Activated naive CD4-positive, alpha-beta T cell treated with anti-CD3 and anti-CD28 coated beads, Interleukin-2, amount 50 U/mL, for 72 hours (primary cell): ENCODE results near the gene RASGEF1B. TPM values are rescaled to one million over a fixed set of nuclear protein-coding genes. Genes with fewer than 3 reads are reported as not detected.

Source experiments
- ATAC-seq, 2 donors: fragments of 150-1000 bp; cut with Tn5 transposase; 2 replicates each; pipeline ENCODE4 v1.10.0; 2021; ENCODE audit warnings: mild to moderate bottlenecking in 2 of 2, moderate library complexity in 2 of 2
- DNase-seq, 2 donors: peaks; one replicate each; pipeline ENCODE4 v3.0.0; 2021 to 2022; ENCODE audit warnings: low spot score in 2 of 2
- H3K27ac Mint-ChIP-seq, 2 donors: one replicate each; pipeline ENCODE4 v1.8.0; 2022; ENCODE audit warnings: mild to moderate bottlenecking in 2 of 2, mixed read lengths in 2 of 2
- H3K36me3 Mint-ChIP-seq, 2 donors: one replicate each; pipeline ENCODE4 v1.8.0; 2022; ENCODE audit warnings: mixed read lengths in 2 of 2
- H3K9me3 Mint-ChIP-seq, 2 donors: one replicate each; pipeline ENCODE4 v1.8.0; 2022; ENCODE audit warnings: mixed read lengths in 2 of 2
- total RNA-seq, 2 donors: library from RNA; stranded (reverse); gene quantifications; one replicate each; pipeline ENCODE4 v1.2.3, GENCODE V29; 2022

Gene RASGEF1B
- total RNA-seq, 2 donors from 2014 or later: 2.7 to 10.8 TPM

DNA sequence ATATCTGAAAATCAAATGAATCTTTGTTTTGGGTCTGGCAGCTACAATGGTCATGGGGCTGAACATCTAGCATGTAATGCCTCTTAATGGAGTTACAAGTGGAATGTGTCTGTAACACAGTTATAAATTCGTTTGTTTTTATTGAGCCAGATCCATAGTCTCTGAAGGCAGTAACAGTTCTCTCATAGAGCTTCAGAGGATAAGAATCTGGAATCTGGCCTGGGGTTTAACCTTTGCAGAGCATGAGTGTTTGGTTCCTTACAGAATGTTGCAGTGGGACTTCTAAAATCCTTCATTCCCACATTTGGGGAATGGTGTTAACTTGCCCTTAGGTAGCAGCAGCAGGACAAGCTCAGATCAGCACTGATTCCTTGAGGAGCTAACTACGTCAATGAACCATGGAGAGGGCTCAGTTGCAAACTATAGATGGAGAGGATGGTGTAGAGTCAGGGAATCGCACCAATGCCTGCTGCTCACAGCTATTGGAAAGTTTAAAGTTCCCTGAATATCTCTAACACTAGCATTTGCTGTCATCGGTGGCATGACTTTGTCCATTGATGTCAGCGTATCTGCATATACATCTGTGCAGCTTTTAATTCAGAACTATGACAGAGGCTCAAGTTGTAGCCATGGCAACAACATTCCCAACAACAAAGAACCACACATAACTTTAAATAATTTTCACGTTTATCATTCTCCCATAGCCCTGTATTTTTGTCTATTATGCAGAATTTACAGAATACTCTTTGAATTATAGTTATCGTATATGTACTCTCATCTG, 72.2 kb downstream of the RASGEF1B start:
- Mint-ChIP-seq H3K36me3 (no peaks in the 10 kb centered on the region), H3K27ac (no peak overlapping the region), H3K9me3 (no peaks in the 10 kb centered on the region)
- DNase-seq (no peak), ATAC-seq (no peak)

DNA sequence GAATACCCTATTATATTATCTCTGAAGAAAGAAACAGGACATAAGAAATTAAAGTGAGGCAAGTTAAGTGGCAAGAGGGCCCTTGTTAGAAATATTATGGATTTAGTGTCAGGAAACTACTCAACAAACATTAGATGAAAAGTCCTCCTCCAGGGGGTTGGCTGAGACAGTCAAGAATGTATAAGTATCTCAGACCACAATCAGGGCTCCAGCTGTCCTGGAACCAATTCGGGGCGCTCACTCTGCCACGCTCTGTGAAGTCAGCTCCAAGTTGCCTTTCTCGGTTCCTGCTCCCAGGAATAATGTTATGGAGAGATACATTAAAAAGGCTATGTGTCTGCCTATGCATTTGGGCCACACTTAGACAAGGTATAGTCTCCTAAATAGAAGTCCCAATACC, 73.3 kb downstream of the RASGEF1B start:
- no peak overlapping the region for H3K27ac Mint-ChIP-seq
- ATAC-seq (no peak), DNase-seq (no peak)
- H3K36me3 Mint-ChIP-seq: no peaks in the 10 kb centered on the region
- H3K9me3 Mint-ChIP-seq: no peaks in the 10 kb centered on the region

- DNase-seq (no peak), ATAC-seq (no peak)
- Mint-ChIP-seq H3K9me3 (no peaks in the 10 kb centered on the region), H3K36me3 (no peaks in the 10 kb centered on the region), H3K27ac (no peak overlapping the region)
Observed at GRCh38 chr4:81397635-81398034, 74.1 kb downstream of the RASGEF1B start.

DNA sequence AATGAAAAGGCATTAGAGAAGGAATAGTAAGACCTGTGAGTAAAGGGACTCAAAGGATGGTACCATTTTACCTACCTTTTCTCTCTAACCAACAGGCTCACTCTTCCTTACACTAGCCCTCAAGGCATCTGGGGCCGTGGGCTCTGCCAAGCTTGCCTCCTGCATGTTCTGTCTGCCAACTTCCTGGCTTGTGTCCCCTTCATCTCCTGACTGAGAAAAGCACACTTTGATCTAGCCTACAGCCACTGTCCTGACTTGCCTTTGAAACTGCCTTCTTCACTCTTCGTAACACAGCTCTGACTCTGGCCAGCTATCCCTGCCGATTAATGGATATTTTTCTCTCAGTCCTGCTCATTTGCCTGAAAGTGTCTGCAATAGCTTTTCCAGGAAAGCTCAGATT, 76.5 kb downstream of the RASGEF1B start:
- no peak for DNase-seq
- Mint-ChIP-seq H3K9me3 (no peaks in the 10 kb centered on the region), H3K27ac (no peak overlapping the region), H3K36me3 (no peaks in the 10 kb centered on the region)
- no peak for ATAC-seq

DNA sequence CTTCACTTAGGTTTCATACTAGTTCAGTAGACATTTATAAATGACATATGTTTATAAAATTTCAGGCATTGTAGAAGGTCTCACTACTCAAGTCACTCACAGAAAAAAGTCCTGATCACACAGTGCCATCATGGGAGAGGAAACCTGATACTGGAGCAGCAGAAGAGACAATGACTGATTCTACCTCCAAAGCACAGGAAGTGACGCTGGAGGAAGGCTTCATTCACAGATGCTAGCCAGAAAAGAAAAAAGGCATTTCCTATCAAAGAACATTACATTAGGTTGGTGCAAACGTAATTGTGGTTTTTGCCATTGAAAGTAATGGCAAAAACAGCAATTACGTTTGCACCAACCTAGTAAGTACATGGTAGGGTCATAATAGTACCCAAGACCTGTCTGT, 79.5 kb downstream of the RASGEF1B start:
- Mint-ChIP-seq H3K9me3 (peaks cover 0 to 10% of the 10 kb centered on the region in 2 donors), H3K36me3 (no peaks in the 10 kb centered on the region), H3K27ac (no peak overlapping the region)
- DNase-seq (no peak), ATAC-seq (no peak)

GRCh38 chr4:81389720-81390119, 82.0 kb downstream of the RASGEF1B start:
- Mint-ChIP-seq H3K9me3 (peaks cover 0 to 15% of the 10 kb centered on the region in 2 donors), H3K36me3 (no peaks in the 10 kb centered on the region), H3K27ac (no peak overlapping the region)
- ATAC-seq (no peak), DNase-seq (no peak)

DNA sequence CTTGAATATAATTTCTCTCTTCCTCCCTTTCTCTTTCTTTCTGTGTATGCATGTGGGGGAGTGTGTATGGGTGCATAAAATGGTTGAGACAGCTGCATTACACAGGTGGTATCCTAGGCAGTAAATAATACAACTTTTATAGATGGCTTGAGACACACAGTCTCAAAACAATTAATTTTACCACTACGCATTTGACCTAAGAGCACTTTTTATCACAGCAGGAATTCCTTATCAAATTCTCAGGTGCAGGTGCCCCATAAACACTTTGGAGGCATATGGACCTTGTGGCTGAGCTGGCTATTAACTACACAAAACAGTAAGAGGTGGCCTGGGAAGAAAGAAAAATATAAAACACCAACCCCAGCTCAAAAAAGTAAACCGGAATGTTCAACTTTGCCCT, 91.3 kb downstream of the RASGEF1B start:
- ATAC-seq: no peak
- DNase-seq: no peak
- no peaks in the 10 kb centered on the region for H3K36me3 Mint-ChIP-seq
- peaks cover 0 to 3% of the 10 kb centered on the region in 2 donors for H3K9me3 Mint-ChIP-seq
- H3K27ac Mint-ChIP-seq: no peak overlapping the region

DNA sequence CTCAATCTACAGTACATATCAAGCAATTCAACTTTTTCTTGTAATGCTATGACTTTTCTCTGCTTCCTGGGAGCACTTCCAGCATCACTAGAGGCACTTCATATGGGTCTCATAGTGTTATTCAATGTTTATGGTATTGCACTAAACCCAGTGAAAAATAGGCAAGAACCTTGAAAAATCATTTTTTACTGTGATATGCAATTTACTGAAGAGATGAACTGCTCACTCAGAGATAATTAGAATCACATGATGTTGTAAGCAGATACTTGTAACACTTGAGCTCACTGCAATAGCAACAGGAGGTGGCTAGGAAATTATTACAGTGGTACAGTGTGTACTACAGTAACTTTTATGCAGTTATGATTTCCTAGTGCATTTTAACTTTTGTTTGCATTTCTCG, 93.3 kb downstream of the RASGEF1B start:
- H3K36me3 Mint-ChIP-seq: no peaks in the 10 kb centered on the region
- no peak for ATAC-seq

GRCh38 chr4:81377191-81377590, 94.5 kb downstream of the RASGEF1B start:
- H3K9me3 Mint-ChIP-seq: no peaks in the 10 kb centered on the region
- H3K36me3 Mint-ChIP-seq: no peaks in the 10 kb centered on the region
- DNase-seq (no peak), ATAC-seq (no peak)
- H3K27ac Mint-ChIP-seq: no peak overlapping the region

More for the DNA sequence above, 93.3 kb downstream of the RASGEF1B start:
- Mint-ChIP-seq H3K9me3 (no peaks in the 10 kb centered on the region), H3K27ac (no peak overlapping the region)
- no peak for DNase-seq

GRCh38 chr4:81376720-81377119, 95.0 kb downstream of the RASGEF1B start:
- no peak for ATAC-seq
- Mint-ChIP-seq H3K27ac (no peak overlapping the region), H3K36me3 (no peaks in the 10 kb centered on the region), H3K9me3 (no peaks in the 10 kb centered on the region)
- DNase-seq: no peak
